ENCODE measurements around the gene DNAI2.

The DNAI2 gene

DNA sequence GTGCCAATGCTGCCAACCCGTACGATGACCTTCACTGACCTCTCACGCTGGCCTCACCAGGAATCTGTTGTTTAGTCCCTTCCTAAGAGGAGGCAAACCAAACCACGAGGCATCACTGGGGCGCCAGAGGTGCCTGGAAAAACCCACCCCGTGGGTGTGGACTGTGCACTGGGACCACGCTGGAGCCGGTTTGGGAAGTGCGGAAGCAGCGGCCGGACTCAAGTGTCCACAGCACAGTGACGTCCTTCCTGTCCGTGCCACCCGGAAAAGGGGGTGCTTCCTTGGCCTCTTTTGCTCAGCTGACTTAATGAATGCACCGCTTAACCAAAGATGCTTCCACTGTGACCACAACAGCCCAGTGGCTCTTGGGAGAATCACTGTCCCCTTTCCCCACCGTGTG lies 43.0 kb downstream of the DNAI2 start:
- H3K36me3 ChIP-seq (ENCODE audit: control insufficient read depth in 5 of 5, insufficient read depth in 5 of 5, low read length in 5 of 5), result no peaks in the 10 kb centered on the region
- H3K9ac ChIP-seq (ENCODE audit: low read length in 5 of 5), result no peak overlapping the region
- H3K4me3 ChIP-seq (ENCODE audit: low read depth in 1 of 5, low read length in 5 of 5), result peak overlapping the region in 1 of 5 donors; percentile 24
- peaks cover 0 to 6% (median 3%) of the 10 kb centered on the region in 5 donors for H3K27me3 ChIP-seq (ENCODE audit: control insufficient read depth in 5 of 5, insufficient read depth in 4 of 5, low read length in 5 of 5)
- peaks cover 0 to 6% (median 2%) of the 10 kb centered on the region in 5 donors for H3K9me3 ChIP-seq (ENCODE audit: control insufficient read depth in 5 of 5, low read length in 5 of 5)
- H3K27ac ChIP-seq (ENCODE audit: low read depth, low read length), result no peak overlapping the region
- H3K4me1 ChIP-seq (ENCODE audit: control insufficient read depth in 5 of 5, insufficient read depth in 5 of 5, low read length in 5 of 5), result peaks cover 0 to 10% (median 0%) of the 10 kb centered on the region in 5 donors

DNA sequence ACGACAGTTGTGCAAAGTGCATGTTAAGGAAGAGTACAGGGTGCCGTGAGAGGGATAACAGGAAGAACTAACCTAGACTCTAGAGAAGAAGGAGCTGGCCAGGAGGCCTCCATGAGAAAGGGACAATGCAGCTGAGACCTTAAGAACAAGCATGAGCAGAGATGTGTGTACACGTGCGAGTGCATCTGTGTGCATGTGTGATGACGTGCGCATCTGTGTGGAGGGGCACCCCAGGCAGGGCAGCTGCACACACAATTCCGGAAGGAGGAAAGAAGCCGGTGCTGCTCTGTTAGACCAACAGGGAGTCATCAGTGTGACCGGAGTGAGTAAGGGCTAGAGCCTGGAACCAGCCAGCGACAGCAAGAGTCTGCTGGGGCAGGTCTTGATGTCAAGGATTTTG lies 44.4 kb downstream of the DNAI2 start:
- Histone ChIP-seq H3K9ac (ENCODE audit: low read length in 5 of 5) (no peak overlapping the region), H3K27ac (ENCODE audit: low read depth, low read length) (no peak overlapping the region), H3K36me3 (ENCODE audit: control insufficient read depth in 5 of 5, insufficient read depth in 5 of 5, low read length in 5 of 5) (no peaks in the 10 kb centered on the region)

GRCh38 chr17:74324521-74324920 lies 50.5 kb downstream of the DNAI2 start:
- Histone ChIP-seq H3K36me3 (ENCODE audit: control insufficient read depth in 5 of 5, insufficient read depth in 5 of 5, low read length in 5 of 5) (no peaks in the 10 kb centered on the region), H3K4me3 (ENCODE audit: low read depth in 1 of 5, low read length in 5 of 5) (no peak overlapping the region), H3K9ac (ENCODE audit: low read length in 5 of 5) (no peak overlapping the region), H3K9me3 (ENCODE audit: control insufficient read depth in 5 of 5, low read length in 5 of 5) (peaks cover 0 to 2% (median 0%) of the 10 kb centered on the region in 5 donors), H3K27me3 (ENCODE audit: control insufficient read depth in 5 of 5, insufficient read depth in 4 of 5, low read length in 5 of 5) (peaks cover 0 to 14% (median 3%) of the 10 kb centered on the region in 5 donors), H3K4me1 (ENCODE audit: control insufficient read depth in 5 of 5, insufficient read depth in 5 of 5, low read length in 5 of 5) (peaks cover 4 to 23% (median 20%) of the 10 kb centered on the region in 5 donors), H3K27ac (ENCODE audit: low read depth, low read length) (no peak overlapping the region)

More for the DNA sequence above, 44.4 kb downstream of the DNAI2 start:
- Histone ChIP-seq H3K27me3 (ENCODE audit: control insufficient read depth in 5 of 5, insufficient read depth in 4 of 5, low read length in 5 of 5) (peaks cover 0 to 6% (median 3%) of the 10 kb centered on the region in 5 donors), H3K4me3 (ENCODE audit: low read depth in 1 of 5, low read length in 5 of 5) (no peak overlapping the region), H3K9me3 (ENCODE audit: control insufficient read depth in 5 of 5, low read length in 5 of 5) (peaks cover 0 to 2% (median 0%) of the 10 kb centered on the region in 5 donors), H3K4me1 (ENCODE audit: control insufficient read depth in 5 of 5, insufficient read depth in 5 of 5, low read length in 5 of 5) (peaks cover 0 to 10% (median 0%) of the 10 kb centered on the region in 5 donors)

- H3K9ac ChIP-seq (ENCODE audit: low read length in 5 of 5), result peak overlapping the region in 1 of 5 donors; percentile 46
- no peak overlapping the region for H3K27ac ChIP-seq (ENCODE audit: low read depth, low read length)
- H3K4me3 ChIP-seq (ENCODE audit: low read depth in 1 of 5, low read length in 5 of 5), result peak overlapping the region; percentile 44 to 67 (median 57)
- peaks cover 4 to 23% (median 20%) of the 10 kb centered on the region in 5 donors for H3K4me1 ChIP-seq (ENCODE audit: control insufficient read depth in 5 of 5, insufficient read depth in 5 of 5, low read length in 5 of 5)
- H3K27me3 ChIP-seq (ENCODE audit: control insufficient read depth in 5 of 5, insufficient read depth in 4 of 5, low read length in 5 of 5), result peaks cover 0 to 14% (median 3%) of the 10 kb centered on the region in 5 donors
- H3K9me3 ChIP-seq (ENCODE audit: control insufficient read depth in 5 of 5, low read length in 5 of 5), result peaks cover 0 to 2% (median 0%) of the 10 kb centered on the region in 5 donors
- H3K36me3 ChIP-seq (ENCODE audit: control insufficient read depth in 5 of 5, insufficient read depth in 5 of 5, low read length in 5 of 5), result no peaks in the 10 kb centered on the region
Measured at GRCh38 chr17:74325376-74325742, 51.3 kb downstream of the DNAI2 start.

- Histone ChIP-seq H3K9ac (ENCODE audit: low read length in 5 of 5) (peak within 1 kb of the TSS in 2 of 5 donors; percentile 56 to 62), H3K27ac (ENCODE audit: low read depth, low read length) (no peak within 1 kb of the TSS), H3K4me3 (ENCODE audit: low read depth in 1 of 5, low read length in 5 of 5) (peak within 1 kb of the TSS; percentile 49 to 67 (median 57)), H3K36me3 (ENCODE audit: control insufficient read depth in 5 of 5, insufficient read depth in 5 of 5, low read length in 5 of 5) (no peaks in the 10 kb centered on the region), H3K9me3 (ENCODE audit: control insufficient read depth in 5 of 5, low read length in 5 of 5) (peaks cover 0 to 2% (median 0%) of the 10 kb centered on the region in 5 donors), H3K4me1 (ENCODE audit: control insufficient read depth in 5 of 5, insufficient read depth in 5 of 5, low read length in 5 of 5) (peaks cover 4 to 23% (median 20%) of the 10 kb centered on the region in 5 donors), H3K27me3 (ENCODE audit: control insufficient read depth in 5 of 5, insufficient read depth in 4 of 5, low read length in 5 of 5) (peaks cover 0 to 14% (median 3%) of the 10 kb centered on the region in 5 donors)
Measured at GRCh38 chr17:74325743-74326379, 51.8 kb downstream of the DNAI2 start, which contains the start of gene KIF19. TSS of gene KIF19 (plus strand) at chr17:74326226. CDS start at chr17:74326350, 124 bp downstream.

DNA sequence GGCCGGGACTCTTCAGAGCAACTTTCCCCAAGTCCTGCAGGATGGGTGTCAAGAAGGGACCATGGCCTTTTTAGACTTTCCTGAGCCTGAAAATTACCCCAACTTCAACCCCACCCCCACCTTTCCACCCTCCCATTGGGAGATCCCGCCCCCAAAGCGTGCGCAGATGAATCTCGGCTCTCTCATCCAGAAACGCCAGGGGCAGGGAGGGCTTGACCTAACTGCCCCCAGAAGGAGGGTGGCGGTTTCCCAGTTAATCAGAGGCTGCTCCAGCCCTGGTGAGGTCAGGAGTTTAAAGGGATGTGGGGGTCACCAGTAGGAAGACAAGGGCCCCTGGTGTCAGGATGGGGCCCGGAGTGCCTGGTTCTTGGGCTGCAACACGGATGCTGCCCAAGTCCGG lies 52.5 kb downstream of the DNAI2 start:
- H3K4me3 ChIP-seq (ENCODE audit: low read depth in 1 of 5, low read length in 5 of 5), result peak overlapping the region; percentile 7 to 67 (median 57)
- H3K36me3 ChIP-seq (ENCODE audit: control insufficient read depth in 5 of 5, insufficient read depth in 5 of 5, low read length in 5 of 5), result no peaks in the 10 kb centered on the region
- H3K9ac ChIP-seq (ENCODE audit: low read length in 5 of 5), result peak overlapping the region in 2 of 5 donors; percentile 56 to 62
- H3K27me3 ChIP-seq (ENCODE audit: control insufficient read depth in 5 of 5, insufficient read depth in 4 of 5, low read length in 5 of 5), result peaks cover 0 to 14% (median 4%) of the 10 kb centered on the region in 5 donors
- no peak overlapping the region for H3K27ac ChIP-seq (ENCODE audit: low read depth, low read length)
- H3K4me1 ChIP-seq (ENCODE audit: control insufficient read depth in 5 of 5, insufficient read depth in 5 of 5, low read length in 5 of 5), result peaks cover 4 to 23% (median 20%) of the 10 kb centered on the region in 5 donors
- H3K9me3 ChIP-seq (ENCODE audit: control insufficient read depth in 5 of 5, low read length in 5 of 5), result peaks cover 0 to 2% (median 0%) of the 10 kb centered on the region in 5 donors

- no peak overlapping the region for H3K27ac ChIP-seq (ENCODE audit: low read depth, low read length)
- H3K9me3 ChIP-seq (ENCODE audit: control insufficient read depth in 5 of 5, low read length in 5 of 5), result no peaks in the 10 kb centered on the region
- no peak overlapping the region for H3K4me3 ChIP-seq (ENCODE audit: low read depth in 1 of 5, low read length in 5 of 5)
- H3K36me3 ChIP-seq (ENCODE audit: control insufficient read depth in 5 of 5, insufficient read depth in 5 of 5, low read length in 5 of 5), result no peaks in the 10 kb centered on the region
- H3K9ac ChIP-seq (ENCODE audit: low read length in 5 of 5), result no peak overlapping the region
- peaks cover 0 to 14% (median 4%) of the 10 kb centered on the region in 5 donors for H3K27me3 ChIP-seq (ENCODE audit: control insufficient read depth in 5 of 5, insufficient read depth in 4 of 5, low read length in 5 of 5)
- H3K4me1 ChIP-seq (ENCODE audit: control insufficient read depth in 5 of 5, insufficient read depth in 5 of 5, low read length in 5 of 5), result peaks cover 4 to 23% (median 20%) of the 10 kb centered on the region in 5 donors
Measured at GRCh38 chr17:74328487-74328886, 54.5 kb downstream of the DNAI2 start.

DNA sequence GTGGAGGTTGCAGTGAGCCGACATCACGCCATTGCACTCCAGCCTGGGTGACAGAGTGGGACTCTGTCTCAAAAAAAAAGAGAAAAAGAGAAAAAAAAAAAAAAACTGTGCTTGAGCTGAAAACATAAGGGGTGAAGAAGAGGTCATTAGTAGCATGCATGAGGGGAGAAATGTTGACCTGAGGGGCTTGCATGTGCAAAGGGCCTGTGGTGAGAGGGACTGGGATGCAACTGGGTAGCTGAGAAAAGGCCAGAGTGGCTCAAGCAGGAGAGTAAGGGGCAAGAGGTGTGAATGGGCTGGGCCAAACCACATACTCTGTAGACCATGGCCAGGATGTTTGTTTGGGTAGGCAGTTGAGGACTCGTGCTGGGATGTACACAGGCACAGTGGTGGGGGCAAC lies 55.3 kb downstream of the DNAI2 start:
- H3K4me1 ChIP-seq (ENCODE audit: control insufficient read depth in 5 of 5, insufficient read depth in 5 of 5, low read length in 5 of 5), result peaks cover 4 to 23% (median 20%) of the 10 kb centered on the region in 5 donors
- no peak overlapping the region for H3K27ac ChIP-seq (ENCODE audit: low read depth, low read length)
- peaks cover 0 to 14% (median 4%) of the 10 kb centered on the region in 5 donors for H3K27me3 ChIP-seq (ENCODE audit: control insufficient read depth in 5 of 5, insufficient read depth in 4 of 5, low read length in 5 of 5)
- no peak overlapping the region for H3K9ac ChIP-seq (ENCODE audit: low read length in 5 of 5)
- peaks cover 0 to under 1% (median 0%) of the 10 kb centered on the region in 5 donors for H3K9me3 ChIP-seq (ENCODE audit: control insufficient read depth in 5 of 5, low read length in 5 of 5)
- no peaks in the 10 kb centered on the region for H3K36me3 ChIP-seq (ENCODE audit: control insufficient read depth in 5 of 5, insufficient read depth in 5 of 5, low read length in 5 of 5)
- H3K4me3 ChIP-seq (ENCODE audit: low read depth in 1 of 5, low read length in 5 of 5), result no peak overlapping the region

GRCh38 chr17:74330446-74330845 lies 56.4 kb downstream of the DNAI2 start:
- Histone ChIP-seq H3K4me1 (ENCODE audit: control insufficient read depth in 5 of 5, insufficient read depth in 5 of 5, low read length in 5 of 5) (peaks cover 2 to 17% (median 14%) of the 10 kb centered on the region in 5 donors), H3K27me3 (ENCODE audit: control insufficient read depth in 5 of 5, insufficient read depth in 4 of 5, low read length in 5 of 5) (peaks cover 0 to 14% (median 4%) of the 10 kb centered on the region in 5 donors), H3K36me3 (ENCODE audit: control insufficient read depth in 5 of 5, insufficient read depth in 5 of 5, low read length in 5 of 5) (no peaks in the 10 kb centered on the region), H3K9ac (ENCODE audit: low read length in 5 of 5) (no peak overlapping the region), H3K27ac (ENCODE audit: low read depth, low read length) (no peak overlapping the region), H3K4me3 (ENCODE audit: low read depth in 1 of 5, low read length in 5 of 5) (no peak overlapping the region), H3K9me3 (ENCODE audit: control insufficient read depth in 5 of 5, low read length in 5 of 5) (peaks cover 0 to 4% (median 0%) of the 10 kb centered on the region in 5 donors)

DNA sequence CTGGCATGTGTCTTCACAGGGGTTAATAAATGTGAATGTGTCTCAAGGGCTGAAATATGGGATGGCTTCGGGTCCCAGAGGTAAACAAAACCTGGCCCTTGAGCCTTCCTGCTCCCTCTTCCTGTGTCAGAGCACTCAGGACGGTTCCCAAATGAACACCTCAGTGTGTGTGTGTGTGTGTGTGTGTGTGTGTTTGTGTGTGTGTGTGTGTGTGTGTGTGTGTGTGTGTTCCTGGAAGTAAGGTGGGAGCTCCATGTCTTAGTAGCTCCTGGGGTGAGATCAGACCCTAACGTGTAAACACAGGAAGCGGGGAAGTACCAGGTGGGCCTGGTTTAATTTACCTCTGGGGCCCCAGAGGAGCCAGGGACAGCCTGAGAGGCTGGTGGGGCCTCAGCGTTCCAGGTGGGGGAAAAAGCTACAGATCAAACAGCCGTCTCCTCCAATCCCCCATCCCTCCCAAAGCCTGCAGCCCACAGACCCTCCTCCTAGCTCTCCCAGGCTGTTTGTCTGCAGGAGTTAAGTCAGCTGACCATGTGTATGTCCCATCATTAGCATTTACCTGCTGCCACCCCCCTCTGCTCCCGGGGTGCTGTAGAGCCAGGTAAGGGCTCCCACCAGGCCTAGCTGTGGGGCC lies 58.1 kb downstream of the DNAI2 start:
- Histone ChIP-seq H3K4me1 (ENCODE audit: control insufficient read depth in 5 of 5, insufficient read depth in 5 of 5, low read length in 5 of 5) (peaks cover 0 to 1% (median 0%) of the 10 kb centered on the region in 5 donors), H3K9me3 (ENCODE audit: control insufficient read depth in 5 of 5, low read length in 5 of 5) (peaks cover 0 to 4% (median 0%) of the 10 kb centered on the region in 5 donors), H3K27ac (ENCODE audit: low read depth, low read length) (no peak overlapping the region), H3K27me3 (ENCODE audit: control insufficient read depth in 5 of 5, insufficient read depth in 4 of 5, low read length in 5 of 5) (peaks cover 0 to 10% (median 3%) of the 10 kb centered on the region in 5 donors), H3K4me3 (ENCODE audit: low read depth in 1 of 5, low read length in 5 of 5) (no peak overlapping the region), H3K9ac (ENCODE audit: low read length in 5 of 5) (no peak overlapping the region), H3K36me3 (ENCODE audit: control insufficient read depth in 5 of 5, insufficient read depth in 5 of 5, low read length in 5 of 5) (no peaks in the 10 kb centered on the region)

All from subcutaneous abdominal adipose tissue (tissue), 5 donors.